ENCODE data around the gene MRPS10. TPM values are rescaled to one million over a fixed set of nuclear protein-coding genes. Genes with fewer than 3 reads are reported as not detected.

Gene MRPS10
- total and polyA plus RNA-seq, 8 donors = 8.5 to 38.2 (median 22.7) TPM

GRCh38 chr6:42163981-42164380, 53.7 kb downstream of the MRPS10 start:
- no peaks in the 10 kb centered on the region for H3K9me3 ChIP-seq
- H3K4me1 ChIP-seq = peaks cover 0 to 9% (median 0%) of the 10 kb centered on the region in 4 donors
- H3K27ac ChIP-seq = no peak overlapping the region
- no peaks in the 10 kb centered on the region for H3K36me3 ChIP-seq
- peak in 1 of 2 donors; percentile 39 for DNase-seq
- peaks cover 0 to 3% (median 0%) of the 10 kb centered on the region in 3 donors for H3K27me3 ChIP-seq
- intact Hi-C loops (cut with DNase I; ENCODE audit: low total_unique reads) = no loop called here
- no peak overlapping the region for H3K4me3 ChIP-seq
- TF ChIP-seq CTCF (IDR thresholded peaks at IDR 0.05) (no peak), POLR2A (IDR thresholded peaks at IDR 0.05) (no peak), EP300 (IDR thresholded peaks at IDR 0.05) (no peak), POLR2AphosphoS5 (IDR thresholded peaks at IDR 0.05) (no peak)
- 42 to 78% (median 60%) methylated on average over 1 of the region's 1 CpG for WGBS, 5 donors

- DNase-seq = no peak
- 77 to 82% (median 81%) methylated on average over 13 of the region's 13 CpGs for WGBS, 5 donors
- Histone ChIP-seq H3K27ac (no peak overlapping the region), H3K27me3 (peaks cover 0 to 3% (median 0%) of the 10 kb centered on the region in 3 donors), H3K4me3 (no peak overlapping the region), H3K36me3 (no peaks in the 10 kb centered on the region), H3K9me3 (no peaks in the 10 kb centered on the region), H3K4me1 (peaks cover 0 to 9% (median 0%) of the 10 kb centered on the region in 4 donors)
- intact Hi-C loops (cut with DNase I; ENCODE audit: low total_unique reads) = no loop called here
- TF ChIP-seq POLR2A (IDR thresholded peaks at IDR 0.05) = no peak
Measured at GRCh38 chr6:42162812-42163211, 54.8 kb downstream of the MRPS10 start.

GRCh38 chr6:42162384-42162783, 55.3 kb downstream of the MRPS10 start:
- no peak for DNase-seq
- intact Hi-C loops (cut with DNase I; ENCODE audit: low total_unique reads) = no loop called here
- Histone ChIP-seq H3K36me3 (no peaks in the 10 kb centered on the region), H3K4me3 (no peak overlapping the region), H3K27me3 (peaks cover 0 to 3% (median 0%) of the 10 kb centered on the region in 3 donors), H3K4me1 (peaks cover 0 to 9% (median 0%) of the 10 kb centered on the region in 4 donors), H3K27ac (no peak overlapping the region), H3K9me3 (no peaks in the 10 kb centered on the region)
- TF ChIP-seq POLR2AphosphoS5 (IDR thresholded peaks at IDR 0.05) (no peak), EP300 (IDR thresholded peaks at IDR 0.05) (no peak), POLR2A (IDR thresholded peaks at IDR 0.05) (no peak), CTCF (IDR thresholded peaks at IDR 0.05) (no peak)
- WGBS, 5 donors = 48 to 62% (median 61%) methylated on average over 7 of the region's 7 CpGs

GRCh38 chr6:42159431-42160024, 58.1 kb downstream of the MRPS10 start:
- no peaks in the 10 kb centered on the region for H3K9me3 ChIP-seq
- H3K36me3 ChIP-seq = no peaks in the 10 kb centered on the region
- whole genome bisulfite sequencing, 5 donors = 26 to 61% (median 46%) methylated on average over 4 of the region's 4 CpGs
- H3K4me3 ChIP-seq = no peak overlapping the region
- TF ChIP-seq EP300 (IDR thresholded peaks at IDR 0.05) (no peak), CTCF (IDR thresholded peaks at IDR 0.05) (no peak), POLR2AphosphoS5 (IDR thresholded peaks at IDR 0.05) (peak in 1 of 3 donors; percentile 43)
- no peaks in the 10 kb centered on the region for H3K4me1 ChIP-seq
- peak; percentile 45 to 57 for DNase-seq
- intact Hi-C loops (cut with DNase I; ENCODE audit: low total_unique reads) = no loop called here
- H3K27ac ChIP-seq = no peak overlapping the region
- peaks cover 0 to 3% (median 0%) of the 10 kb centered on the region in 3 donors for H3K27me3 ChIP-seq

- 78 to 92% (median 81%) methylated on average over 2 of the region's 2 CpGs for WGBS, 5 donors
Measured at GRCh38 chr6:42158631-42159030, 59.0 kb downstream of the MRPS10 start.

More at GRCh38 chr6:42158631-42159030, 59.0 kb downstream of the MRPS10 start:
- TF ChIP-seq POLR2A (IDR thresholded peaks at IDR 0.05) (no peak), EP300 (IDR thresholded peaks at IDR 0.05) (no peak), CTCF (IDR thresholded peaks at IDR 0.05) (no peak), POLR2AphosphoS5 (IDR thresholded peaks at IDR 0.05) (no peak)
- no peak overlapping the region for H3K27ac ChIP-seq
- no peaks in the 10 kb centered on the region for H3K4me1 ChIP-seq
- no peak for DNase-seq
- intact Hi-C loops (cut with DNase I; ENCODE audit: low total_unique reads) = no loop called here
- H3K9me3 ChIP-seq = no peaks in the 10 kb centered on the region
- H3K4me3 ChIP-seq = no peak overlapping the region
- H3K27me3 ChIP-seq = peaks cover 0 to 3% (median 0%) of the 10 kb centered on the region in 3 donors
- no peaks in the 10 kb centered on the region for H3K36me3 ChIP-seq

Measured in stomach (tissue), 9 donors.